Esophagus muscularis mucosa (tissue), 3 donors: Measurements from ENCODE around the gene TMEM51.

Source experiments
- POLR2A ChIP-seq: fragments of 450-650 bp; IDR thresholded peaks from one replicate; pipeline ENCODE4 v1.6.1; 2017; ENCODE audit warnings: antibody characterized with exemption, moderate library complexity, mild to moderate bottlenecking, low read depth
- POLR2AphosphoS5 ChIP-seq, 2 donors: sonication (generic); formaldehyde crosslinking; IDR thresholded peaks; one replicate each; pipeline ENCODE4 v1.6.1; 2017; ENCODE audit warnings: antibody characterized with exemption in 2 of 2
- TF ChIP-seq, protein P1 (sequence below), 3 experiments: fragments of 200-600 bp in 2 of 3; fragments of 450-650 bp in 1 of 3; sonication (generic) in 2 of 3; IDR thresholded peaks; one replicate each; pipeline ENCODE4 v1.5.1; 2017 to 2019; ENCODE audit warnings: antibody characterized with exemption in 3 of 3, mild to moderate bottlenecking in 2 of 3, moderate library complexity in 1 of 3

DNA sequence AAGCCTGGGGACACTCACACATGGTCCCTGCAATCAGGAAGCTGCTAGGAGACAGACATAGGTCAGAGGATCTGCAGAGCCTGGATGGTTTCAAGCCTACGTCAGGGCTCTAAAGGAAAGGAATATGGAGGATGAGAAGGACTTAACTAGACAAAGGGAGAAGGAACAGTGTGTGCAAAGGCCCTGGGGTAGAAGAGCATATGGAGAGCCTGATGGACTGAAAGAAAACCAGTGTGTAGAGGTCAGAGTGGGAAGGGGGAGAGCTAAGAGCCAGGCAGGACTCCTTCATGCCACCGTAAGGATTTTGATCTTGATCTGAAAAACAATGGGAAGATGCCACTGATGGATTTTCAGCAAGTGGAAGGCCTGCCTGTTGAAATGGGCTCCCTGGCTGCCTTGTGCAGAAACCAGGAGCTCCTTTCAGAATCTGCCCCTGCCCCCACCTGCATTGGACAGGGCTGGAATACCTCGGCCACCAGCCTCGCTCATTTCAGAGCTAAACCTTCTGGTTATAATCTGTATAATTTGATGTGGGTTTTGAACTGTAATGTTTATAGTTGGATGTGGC is 102.1 kb downstream of the TMEM51 start:
- TF ChIP-seq POLR2AphosphoS5 (IDR thresholded peaks at IDR 0.05): no peak
- TF ChIP-seq, protein P1, sequence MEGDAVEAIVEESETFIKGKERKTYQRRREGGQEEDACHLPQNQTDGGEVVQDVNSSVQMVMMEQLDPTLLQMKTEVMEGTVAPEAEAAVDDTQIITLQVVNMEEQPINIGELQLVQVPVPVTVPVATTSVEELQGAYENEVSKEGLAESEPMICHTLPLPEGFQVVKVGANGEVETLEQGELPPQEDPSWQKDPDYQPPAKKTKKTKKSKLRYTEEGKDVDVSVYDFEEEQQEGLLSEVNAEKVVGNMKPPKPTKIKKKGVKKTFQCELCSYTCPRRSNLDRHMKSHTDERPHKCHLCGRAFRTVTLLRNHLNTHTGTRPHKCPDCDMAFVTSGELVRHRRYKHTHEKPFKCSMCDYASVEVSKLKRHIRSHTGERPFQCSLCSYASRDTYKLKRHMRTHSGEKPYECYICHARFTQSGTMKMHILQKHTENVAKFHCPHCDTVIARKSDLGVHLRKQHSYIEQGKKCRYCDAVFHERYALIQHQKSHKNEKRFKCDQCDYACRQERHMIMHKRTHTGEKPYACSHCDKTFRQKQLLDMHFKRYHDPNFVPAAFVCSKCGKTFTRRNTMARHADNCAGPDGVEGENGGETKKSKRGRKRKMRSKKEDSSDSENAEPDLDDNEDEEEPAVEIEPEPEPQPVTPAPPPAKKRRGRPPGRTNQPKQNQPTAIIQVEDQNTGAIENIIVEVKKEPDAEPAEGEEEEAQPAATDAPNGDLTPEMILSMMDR (IDR thresholded peaks at IDR 0.05): no peak
- no peak for TF ChIP-seq POLR2A
